Left lung (tissue), 10 donors: ENCODE measurements around the gene TSPAN9. TPM values are rescaled to one million over a fixed set of nuclear protein-coding genes. Genes with fewer than 3 reads are reported as not detected.
A peak's percentile ranks its signal among the peaks of the same experiment; 100 is the strongest.

ENCODE experiments used
- ATAC-seq: fragments of 200-7000 bp; cut with Tn5 transposase; one replicate; pipeline ENCODE4 v1.9.1; 2020; ENCODE audit warnings: moderate library complexity
- DNase-seq, 4 donors: peaks; one replicate each; pipeline ENCODE4 v3.0.0-alpha.2; 2013 to 2020
- H3K27ac ChIP-seq, 2 donors: fragments of 200-600 bp; sonication (generic) in 1 of 2; one replicate each; pipeline versions ENCODE4 v1.5.0 to v1.8.0; 2020 to 2021
- H3K27me3 ChIP-seq, 2 donors: fragments of 200-600 bp; sonication (generic) in 1 of 2; one replicate each; pipeline versions ENCODE4 v1.5.0 to v1.8.0; 2020 to 2021
- H3K36me3 ChIP-seq, 2 donors: fragments of 200-600 bp; sonication (generic) in 1 of 2; one replicate each; pipeline versions ENCODE4 v1.5.0 to v1.8.0; 2020 to 2021
- H3K4me1 ChIP-seq, 2 donors: fragments of 200-600 bp; one replicate each; pipeline ENCODE4 v1.8.0; 2021
- H3K4me3 ChIP-seq, 2 donors: fragments of 200-600 bp; sonication (generic) in 1 of 2; one replicate each; pipeline versions ENCODE4 v1.5.0 to v1.8.0; 2020 to 2021; ENCODE audit warnings: mild to moderate bottlenecking in 1 of 2
- H3K9me3 ChIP-seq, 2 donors: fragments of 200-600 bp; sonication (generic) in 1 of 2; one replicate each; pipeline versions ENCODE4 v1.5.0 to v1.8.0; 2020 to 2021
- intact Hi-C, 2 donors: fragments of 100-400 bp; cut with DNase I; formaldehyde crosslinking; loops; one replicate each; pipeline versions ENCODE4 v1.11.2 to v1.14.2; 2022
- polyA plus RNA-seq, 6 donors: library from polyadenylated mRNA; unstranded; fragments of 120-200 nt; gene quantifications; one replicate each; pipeline ENCODE4 v1.2.1, GENCODE V29; 2013; ENCODE audit not compliant: insufficient read length in 6 of 6
- total RNA-seq, 2 donors: library from RNA; stranded (reverse); fragmentation: NEBNext Ultra II Directional; extraction: Animal tissue kit (Norgen Biotek cat#: 25700); gene quantifications; one replicate each; pipeline ENCODE4 v1.2.1, GENCODE V29; 2021
- TF ChIP-seq, protein P1 (sequence below), 2 donors: fragments of 200-600 bp; sonication (generic) in 1 of 2; IDR thresholded peaks; one replicate each; pipeline versions ENCODE4 v1.5.0 to v1.8.0; 2021; ENCODE audit warnings: antibody characterized with exemption in 2 of 2
- donor health status: DM: no; HTN: yes; CAD: no.
- donor health status: DM: no; HTN: no; CAD: no.

Gene TSPAN9
- total and polyA plus RNA-seq, 8 donors: 35.6 to 98.6 (median 81.3) TPM

DNA sequence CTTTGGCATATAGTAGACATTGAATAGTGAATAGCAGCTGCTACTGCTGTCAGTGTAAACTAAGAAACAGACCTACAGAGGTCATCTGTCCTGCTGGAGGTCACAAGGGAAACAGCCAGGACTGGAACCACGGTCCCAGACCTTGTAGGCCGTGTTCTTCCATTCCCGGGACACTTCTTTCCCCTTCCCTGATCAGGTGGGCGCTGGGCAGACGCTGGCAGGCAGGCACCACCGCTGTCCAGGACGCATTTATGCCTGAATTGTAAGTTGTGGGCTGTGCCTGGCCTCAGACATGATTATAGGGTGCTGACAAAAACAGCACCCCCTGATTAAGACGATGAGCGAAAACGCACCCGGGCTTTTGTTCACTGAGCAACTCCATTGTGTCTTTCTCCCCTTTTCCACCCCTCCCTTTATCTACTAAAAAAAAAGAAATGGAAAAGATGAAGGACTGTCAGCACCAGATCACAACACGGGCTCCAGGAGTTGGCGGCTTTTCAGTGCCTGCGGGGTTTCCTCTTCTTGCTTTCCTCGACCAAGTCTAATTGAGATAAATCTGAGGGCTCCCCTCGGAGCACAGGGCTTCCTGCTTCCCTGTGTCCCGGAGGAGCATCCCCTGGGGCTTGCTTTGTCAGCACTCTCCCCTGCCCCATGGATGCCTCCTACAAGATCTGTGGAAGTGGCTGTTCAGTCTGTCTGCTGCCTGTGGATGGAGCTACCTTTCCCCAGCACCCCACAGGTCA, 80.6 kb downstream of the TSPAN9 start:
- Histone ChIP-seq H3K27ac (no peak overlapping the region), H3K4me3 (no peak overlapping the region), H3K4me1 (peaks cover 0 to 4% of the 10 kb centered on the region in 2 donors), H3K36me3 (no peaks in the 10 kb centered on the region), H3K27me3 (no peaks in the 10 kb centered on the region), H3K9me3 (no peaks in the 10 kb centered on the region)
- DNase-seq: no peak
- TF ChIP-seq, protein P1, sequence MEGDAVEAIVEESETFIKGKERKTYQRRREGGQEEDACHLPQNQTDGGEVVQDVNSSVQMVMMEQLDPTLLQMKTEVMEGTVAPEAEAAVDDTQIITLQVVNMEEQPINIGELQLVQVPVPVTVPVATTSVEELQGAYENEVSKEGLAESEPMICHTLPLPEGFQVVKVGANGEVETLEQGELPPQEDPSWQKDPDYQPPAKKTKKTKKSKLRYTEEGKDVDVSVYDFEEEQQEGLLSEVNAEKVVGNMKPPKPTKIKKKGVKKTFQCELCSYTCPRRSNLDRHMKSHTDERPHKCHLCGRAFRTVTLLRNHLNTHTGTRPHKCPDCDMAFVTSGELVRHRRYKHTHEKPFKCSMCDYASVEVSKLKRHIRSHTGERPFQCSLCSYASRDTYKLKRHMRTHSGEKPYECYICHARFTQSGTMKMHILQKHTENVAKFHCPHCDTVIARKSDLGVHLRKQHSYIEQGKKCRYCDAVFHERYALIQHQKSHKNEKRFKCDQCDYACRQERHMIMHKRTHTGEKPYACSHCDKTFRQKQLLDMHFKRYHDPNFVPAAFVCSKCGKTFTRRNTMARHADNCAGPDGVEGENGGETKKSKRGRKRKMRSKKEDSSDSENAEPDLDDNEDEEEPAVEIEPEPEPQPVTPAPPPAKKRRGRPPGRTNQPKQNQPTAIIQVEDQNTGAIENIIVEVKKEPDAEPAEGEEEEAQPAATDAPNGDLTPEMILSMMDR (IDR thresholded peaks at IDR 0.05): no peak
- intact Hi-C loops: no loop called here
- no peak for ATAC-seq

DNA sequence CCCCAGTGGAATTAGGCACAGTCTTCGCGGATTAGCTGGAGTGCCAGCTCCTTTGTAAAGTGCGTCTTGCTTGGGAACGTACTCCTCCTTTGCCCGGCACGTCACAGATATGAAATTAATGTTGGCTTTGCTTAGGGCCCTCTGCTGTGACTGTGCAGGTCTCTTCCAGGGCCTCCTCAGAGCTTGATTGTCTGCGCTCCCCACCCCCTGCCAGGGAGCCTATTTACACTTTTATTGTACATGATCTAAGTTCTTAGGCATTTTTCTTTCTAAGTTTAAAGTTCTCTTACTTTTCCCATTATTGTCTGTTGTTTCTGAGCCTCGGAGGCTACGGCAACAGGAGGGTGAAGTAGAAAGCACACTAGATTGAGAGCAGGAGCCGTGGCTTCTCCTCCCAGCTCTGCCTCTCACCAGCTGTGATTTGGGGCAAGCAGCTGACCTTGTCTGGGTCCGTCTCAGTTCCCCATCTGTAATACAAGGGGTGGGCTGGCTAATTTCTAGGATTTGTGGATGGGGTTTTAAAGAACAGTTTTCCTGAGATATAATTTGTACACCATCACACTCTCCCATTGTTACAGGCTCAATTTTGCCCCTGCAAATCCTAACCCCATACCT, 81.8 kb downstream of the TSPAN9 start:
- DNase-seq: peak in 1 of 4 donors; percentile 21
- no peak overlapping the region for H3K4me3 ChIP-seq
- H3K9me3 ChIP-seq: no peaks in the 10 kb centered on the region
- H3K27ac ChIP-seq: no peak overlapping the region
- no peaks in the 10 kb centered on the region for H3K27me3 ChIP-seq
- H3K36me3 ChIP-seq: no peaks in the 10 kb centered on the region
- intact Hi-C loops: no loop called here
- TF ChIP-seq, protein P1 (IDR thresholded peaks at IDR 0.05): no peak
- ATAC-seq: peak; percentile 22
- H3K4me1 ChIP-seq: no peaks in the 10 kb centered on the region

DNA sequence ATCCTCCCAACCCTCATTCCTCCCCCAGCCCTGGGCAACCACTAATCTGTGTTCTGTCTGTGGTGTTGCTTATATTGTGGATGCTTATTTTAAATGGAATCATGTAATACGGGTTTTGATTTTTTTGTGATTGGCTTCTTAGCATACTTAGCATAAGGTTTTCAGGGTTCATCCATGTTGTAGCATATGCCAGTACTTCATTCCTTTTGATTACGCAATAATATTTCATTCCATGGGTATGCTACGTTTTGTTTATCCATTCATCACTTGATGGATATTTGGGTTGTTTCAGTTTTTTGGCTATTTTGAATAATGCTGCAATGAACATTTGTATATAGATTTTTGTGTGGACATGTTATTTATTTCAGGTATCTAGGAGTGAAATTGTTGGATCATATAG, 82.9 kb downstream of the TSPAN9 start:
- TF ChIP-seq, protein P1 (IDR thresholded peaks at IDR 0.05): no peak
- no peaks in the 10 kb centered on the region for H3K9me3 ChIP-seq
- peaks cover 0 to 11% of the 10 kb centered on the region in 2 donors for H3K4me1 ChIP-seq
- no peak overlapping the region for H3K4me3 ChIP-seq
- H3K36me3 ChIP-seq: no peaks in the 10 kb centered on the region
- ATAC-seq: no peak
- DNase-seq: no peak
- intact Hi-C loops: no loop called here
- H3K27me3 ChIP-seq: no peaks in the 10 kb centered on the region
- no peak overlapping the region for H3K27ac ChIP-seq

DNA sequence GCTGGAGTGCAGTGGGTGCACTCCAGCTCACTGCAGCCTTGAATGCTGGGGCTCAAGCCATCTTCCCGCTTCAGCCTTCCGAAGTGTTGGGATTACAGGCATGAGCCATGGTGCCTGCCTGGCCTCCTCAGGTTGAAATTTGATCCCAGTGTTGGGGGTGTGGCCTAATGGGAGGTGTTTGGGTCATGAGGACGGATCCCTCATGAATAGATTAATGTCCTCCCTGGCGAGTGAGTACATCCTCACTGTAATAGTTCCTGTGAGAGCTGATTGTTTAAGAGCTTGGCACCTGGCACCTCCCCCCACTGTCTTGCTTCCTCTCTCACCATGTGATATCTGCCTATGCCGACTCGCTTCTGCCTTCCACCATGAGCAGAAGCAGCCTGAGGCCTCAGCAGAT, 84.7 kb downstream of the TSPAN9 start:
- Histone ChIP-seq H3K36me3 (no peaks in the 10 kb centered on the region), H3K4me3 (no peak overlapping the region), H3K27me3 (no peaks in the 10 kb centered on the region), H3K9me3 (no peaks in the 10 kb centered on the region), H3K4me1 (peaks cover 0 to 11% of the 10 kb centered on the region in 2 donors), H3K27ac (no peak overlapping the region)
- intact Hi-C loops: no loop called here
- no peak for ATAC-seq
- DNase-seq: no peak
- TF ChIP-seq, protein P1 (IDR thresholded peaks at IDR 0.05): no peak

DNA sequence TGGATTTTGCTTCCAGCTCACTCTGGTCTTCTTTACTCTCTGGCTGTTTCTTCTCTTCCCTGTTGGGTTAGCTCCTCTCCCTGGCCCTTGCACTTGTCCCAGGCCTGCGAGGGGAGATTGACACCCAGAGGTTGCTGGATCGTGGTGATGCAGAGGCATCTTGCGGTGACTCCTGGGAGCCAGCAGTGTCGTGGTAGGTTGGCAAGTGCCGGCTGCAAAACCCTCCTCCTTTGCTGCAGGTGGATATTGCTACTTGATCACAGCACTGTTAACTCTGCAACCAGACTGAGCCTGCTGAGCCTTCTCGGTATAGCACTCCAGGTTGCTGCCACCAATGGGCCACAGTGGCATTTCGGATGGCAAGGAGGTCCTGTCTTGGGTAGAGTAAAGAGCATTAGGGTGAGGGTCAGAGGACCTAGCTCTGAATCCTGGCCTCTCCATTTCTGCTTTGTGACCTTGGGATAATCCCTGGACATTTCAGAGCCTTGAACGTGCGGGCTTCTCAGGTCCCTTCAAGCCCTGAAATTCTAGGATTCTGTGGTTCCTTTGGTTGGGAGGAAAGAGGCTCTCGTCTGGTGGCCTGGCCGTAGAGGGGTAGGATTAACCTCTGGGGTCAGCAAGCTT, 87.4 kb downstream of the TSPAN9 start:
- Histone ChIP-seq H3K36me3 (no peaks in the 10 kb centered on the region), H3K27ac (no peak overlapping the region), H3K4me3 (no peak overlapping the region), H3K9me3 (no peaks in the 10 kb centered on the region), H3K27me3 (no peaks in the 10 kb centered on the region), H3K4me1 (peaks cover 5 to 19% of the 10 kb centered on the region in 2 donors)
- intact Hi-C loops: no loop called here
- DNase-seq (no peak), ATAC-seq (no peak)
- TF ChIP-seq, protein P1 (IDR thresholded peaks at IDR 0.05): no peak
